Fibroblast of skin of right quadriceps (primary cell): ENCODE results near the gene CHCHD4.

Source experiments
- DNase-seq: peaks from one replicate; pipeline ENCODE4 v3.0.0-alpha.2; 2013

The CHCHD4 gene

DNA sequence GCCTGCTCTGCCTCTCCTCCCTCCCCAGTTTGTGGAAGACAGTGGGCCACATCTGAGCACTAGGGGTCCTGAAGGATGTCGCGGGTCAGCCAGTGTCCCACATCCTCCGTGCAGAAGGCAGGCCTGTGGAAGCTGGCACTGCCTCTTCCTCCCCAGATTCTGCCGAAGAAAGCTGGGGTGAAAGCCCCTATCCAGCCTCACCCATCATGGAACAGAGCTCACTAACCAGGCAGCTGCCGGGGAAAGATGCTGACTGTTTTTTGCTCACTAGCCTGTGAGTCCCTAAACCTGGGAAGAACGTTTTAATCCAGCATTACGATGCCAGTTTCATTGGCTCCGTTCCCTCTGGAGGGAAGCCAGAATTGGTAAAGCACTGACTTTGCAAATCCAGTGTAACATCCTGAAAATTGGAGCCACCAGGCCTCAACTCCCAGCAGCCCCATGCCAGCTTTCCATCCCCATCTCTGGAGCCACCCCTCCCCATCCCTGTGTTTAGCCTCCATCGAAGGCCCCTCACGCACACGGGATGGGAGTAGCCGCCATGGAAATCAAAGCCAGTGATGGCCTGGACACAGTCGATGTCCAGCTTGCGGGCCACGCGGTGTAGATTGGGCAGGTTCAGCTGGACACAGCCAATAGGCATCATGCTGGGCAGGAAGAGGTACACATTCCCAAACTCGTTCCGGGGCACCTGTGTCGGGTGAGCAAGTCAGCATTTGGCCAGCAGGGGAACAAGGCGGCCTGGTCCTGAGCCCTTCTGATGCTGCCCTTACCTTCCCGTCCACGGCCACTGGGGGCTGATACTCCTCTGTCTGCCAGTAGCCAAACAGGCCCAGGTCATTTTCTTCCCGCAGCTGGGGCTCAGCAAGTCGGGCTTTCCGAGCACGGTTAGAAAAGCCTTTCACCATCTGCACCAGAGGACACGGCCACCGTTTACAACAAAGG, 23.6 kb upstream of the CHCHD4 start:
- DNase-seq = no peak

- no peak for DNase-seq
These were observed 22.9 kb upstream of the CHCHD4 start for GRCh38 chr3:14147617-14148016.

DNA sequence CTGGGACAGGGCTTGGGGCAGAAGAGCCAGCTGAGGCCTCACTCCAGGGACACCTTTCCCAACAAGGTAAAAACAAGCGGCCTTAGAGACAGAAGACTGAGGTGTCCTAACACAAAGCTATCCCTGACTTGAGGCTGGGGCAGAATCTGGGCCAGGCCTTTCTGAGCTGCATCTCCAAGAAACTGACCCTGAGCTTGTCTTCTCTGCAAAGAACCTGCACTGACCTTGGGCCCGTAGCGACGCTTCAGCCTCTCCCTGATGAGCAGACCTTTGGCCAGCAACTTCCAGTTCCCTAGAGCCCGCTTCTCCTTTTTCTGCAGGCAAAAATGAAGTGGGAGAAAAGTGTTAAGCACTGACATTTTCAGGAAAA, 22.4 kb upstream of the CHCHD4 start:
- DNase-seq = no peak

GRCh38 chr3:14146381-14147065, 21.9 kb upstream of the CHCHD4 start:
- no peak for DNase-seq

- DNase-seq = no peak
These were observed 21.2 kb upstream of the CHCHD4 start for GRCh38 chr3:14145670-14146380.

DNA sequence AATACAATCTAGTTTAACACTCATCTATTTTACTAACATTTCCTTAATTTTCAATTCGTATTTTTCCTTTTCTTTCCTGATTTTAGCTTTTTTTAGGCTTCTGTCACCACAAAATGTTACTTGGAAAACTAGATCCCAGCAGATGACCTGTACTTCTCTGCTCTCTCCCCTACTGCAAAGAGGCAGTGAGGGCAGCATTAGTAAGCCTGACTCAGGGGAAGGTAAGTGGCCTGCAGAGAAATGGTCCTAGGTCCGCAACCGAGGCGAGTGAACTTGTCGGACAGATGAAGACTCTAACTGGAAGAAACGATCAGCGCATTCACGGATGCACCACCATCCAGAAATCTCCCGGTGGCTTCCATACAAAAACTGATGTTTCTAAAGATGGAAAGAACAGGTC, 20.6 kb upstream of the CHCHD4 start:
- DNase-seq = no peak

- peak; percentile 99 for DNase-seq
These were observed 19.9 kb upstream of the CHCHD4 start for GRCh38 chr3:14144423-14145075.

- DNase-seq = peak; percentile 97
These were observed 18.9 kb upstream of the CHCHD4 start for GRCh38 chr3:14143271-14144225.

- no peak for DNase-seq
These were observed 18.0 kb upstream of the CHCHD4 start for GRCh38 chr3:14142567-14143270.

GRCh38 chr3:14141602-14142341, 17.1 kb upstream of the CHCHD4 start:
- no peak for DNase-seq

GRCh38 chr3:14141144-14141543, 16.5 kb upstream of the CHCHD4 start:
- no peak for DNase-seq

DNA sequence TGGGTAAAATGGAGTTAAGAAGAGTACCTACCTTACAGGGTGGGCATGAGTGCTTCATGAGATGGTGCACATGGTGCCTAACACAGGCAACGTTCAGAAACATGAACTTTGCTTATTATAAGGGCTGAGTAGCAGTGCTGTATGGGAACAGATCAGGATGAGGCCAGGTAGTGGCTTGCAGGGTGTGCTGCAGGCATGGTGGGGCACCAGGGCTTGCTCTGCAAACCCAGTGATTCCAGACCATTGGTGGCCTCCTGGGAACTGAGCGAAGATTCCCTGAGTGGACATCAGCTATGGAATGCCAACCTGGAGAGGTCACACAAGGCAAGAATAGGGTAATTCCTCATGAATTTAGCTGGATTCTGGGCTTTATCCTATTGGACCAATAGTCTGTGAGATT, 16.0 kb upstream of the CHCHD4 start:
- DNase-seq = no peak

GRCh38 chr3:14139771-14140170, 15.1 kb upstream of the CHCHD4 start:
- no peak for DNase-seq

GRCh38 chr3:14138878-14139655, 14.4 kb upstream of the CHCHD4 start:
- no peak for DNase-seq

DNA sequence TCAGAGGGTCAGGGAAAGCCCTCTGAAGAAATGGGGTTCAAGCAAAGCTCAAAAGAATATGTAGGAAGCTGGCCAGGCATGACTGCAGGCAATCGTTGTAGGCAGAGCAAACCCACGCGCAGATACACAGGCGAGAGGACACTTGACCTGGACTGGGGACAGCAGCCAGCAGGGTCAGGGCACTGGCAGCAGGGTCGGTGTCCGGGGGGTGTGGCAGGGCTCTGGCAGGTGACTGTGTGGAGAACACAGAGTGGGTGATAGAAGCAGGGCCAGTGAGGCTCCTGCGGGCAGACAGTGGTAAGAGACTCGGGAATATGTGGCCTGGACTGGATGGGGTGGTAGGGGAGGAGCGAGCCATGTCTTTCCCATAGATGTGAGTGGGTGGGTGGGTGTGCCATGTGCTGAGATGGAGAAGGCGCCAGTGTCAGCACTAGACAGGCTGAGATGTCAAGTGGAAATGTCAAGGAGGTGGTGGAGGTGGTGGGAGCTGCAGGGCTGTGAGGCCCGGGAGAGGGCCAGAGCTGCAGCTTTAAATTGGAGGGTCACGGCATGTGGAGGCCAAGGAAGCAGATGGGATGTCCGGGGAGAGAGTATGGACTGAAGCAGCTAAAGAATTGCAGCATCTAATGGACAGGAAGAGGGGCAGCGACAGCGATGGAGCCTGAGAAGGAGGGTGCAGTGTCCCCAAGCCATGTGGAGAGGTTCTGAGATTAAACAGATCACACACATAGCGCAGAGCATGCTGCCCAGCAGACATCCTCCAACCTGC, 13.6 kb upstream of the CHCHD4 start:
- DNase-seq = no peak

- no peak for DNase-seq
These were observed 12.8 kb upstream of the CHCHD4 start for GRCh38 chr3:14137445-14137844.

DNA sequence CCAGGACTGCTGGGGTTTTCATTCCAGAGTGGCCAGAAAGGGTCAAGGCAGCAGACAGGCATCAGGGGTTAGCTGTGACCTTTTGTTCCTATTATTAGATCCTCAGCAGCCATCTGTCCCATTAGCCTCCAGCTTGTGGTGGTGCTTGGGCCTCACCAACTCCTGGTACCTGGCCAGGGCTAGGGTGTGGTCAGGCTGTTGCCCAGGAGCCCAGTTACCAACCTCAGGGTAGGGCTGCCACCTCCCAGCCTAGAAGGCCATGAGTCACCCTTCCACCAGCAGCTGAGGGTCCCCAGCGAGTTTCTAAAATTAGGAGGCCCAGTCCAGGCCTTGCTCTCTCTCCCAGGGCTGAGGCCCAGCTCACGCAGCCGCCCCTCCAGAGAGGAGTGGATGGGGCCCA, 12.3 kb upstream of the CHCHD4 start:
- no peak for DNase-seq

DNA sequence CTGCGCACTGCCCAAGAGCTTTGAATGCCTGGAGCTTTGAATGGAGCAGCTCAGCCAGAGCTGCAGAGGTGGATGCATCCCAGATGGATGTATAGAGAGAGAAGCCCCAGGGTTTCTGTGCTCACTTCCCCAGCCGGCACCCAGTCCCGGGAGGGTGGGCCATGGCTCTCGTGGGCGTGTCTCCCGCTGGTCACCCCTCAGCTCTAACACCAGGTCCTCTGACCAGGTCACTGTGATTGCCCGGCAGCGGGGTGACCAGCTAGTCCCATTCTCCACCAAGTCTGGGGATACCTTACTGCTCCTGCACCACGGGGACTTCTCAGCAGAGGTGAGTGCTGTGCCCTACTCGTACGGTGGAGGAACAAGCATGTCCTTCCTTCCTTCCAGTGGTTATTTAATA, 10.9 kb upstream of the CHCHD4 start:
- no peak for DNase-seq

DNA sequence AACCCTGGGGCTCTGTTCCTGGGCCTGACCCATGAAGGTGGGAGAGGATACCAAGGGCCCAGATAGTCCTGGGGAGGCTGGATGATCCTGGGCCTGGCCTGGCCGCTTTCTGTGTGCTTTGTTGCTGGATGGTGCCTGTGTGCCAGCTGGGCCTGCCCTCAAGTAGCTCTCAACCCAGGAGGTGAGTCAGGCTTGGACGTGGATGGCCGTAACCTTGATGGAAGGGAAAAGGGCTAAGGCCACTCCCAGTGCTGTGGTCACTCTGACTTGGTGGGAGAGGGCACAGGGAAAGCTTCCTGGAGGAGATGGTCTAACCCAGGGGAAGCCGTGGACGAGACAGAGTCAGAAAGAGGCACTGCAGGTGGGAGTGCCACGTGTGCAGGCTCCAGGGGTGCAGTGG, 9.6 kb upstream of the CHCHD4 start:
- no peak for DNase-seq
